Heart left ventricle (tissue), 13 donors: ENCODE measurements around the gene PARPBP.

Source experiments
- POLR2A ChIP-seq, 2 donors: fragments of 450-650 bp; IDR thresholded peaks; one replicate each; pipeline ENCODE4 v1.6.1; 2017; ENCODE audit warnings: antibody characterized with exemption in 2 of 2, mild to moderate bottlenecking in 2 of 2, moderate library complexity in 2 of 2
- TF ChIP-seq, protein P1 (sequence below), 12 donors: fragments of 200-600 bp; sonication (generic) in 4 of 12; IDR thresholded peaks; one replicate each; pipeline versions ENCODE4 v1.5.0 to v1.8.0; 2018 to 2022; ENCODE audit warnings: antibody characterized with exemption in 12 of 12, mild to moderate bottlenecking in 5 of 12
- donor health status: ischemic (EF 13 %, LVEDD 7.1; RV severe dilation, severe dysfunction).
- donor health status: DM: no; HTN: yes; CAD: no.
- donor health status: DM: no; HTN: no; CAD: no.
- donor health status: ischemic (EF 25% LVEDD 6.9; RV normal size, moderate dysfunction).
- donor health status: ischemic (EF 25% LVEDD 5.7; RV mildly dilated, moderate dysfunction).
- donor health status: ischemic (EF 35%, LVEDD 5.7; RV mildly dilated, moderate dysfunction).
- donor health status: nonischemic (EF 11% LVEDD 7.7; RV severe dilation, severe dysfunction).
- donor health status: DM: yes; HTN: yes; CAD: no.
- donor health status: PGD.
- donor health status: ischemic (EF 29% LVEDD 5.4; RV normal size, mild dysfunction).
- donor health status: nonischemic (EF 23%, LVEDD 6.1; RV moderate dilation, normal function).

GRCh38 chr12:102232036-102232435, 112.1 kb downstream of the PARPBP start:
- no peak for TF ChIP-seq POLR2A (IDR thresholded peaks at IDR 0.05)
- TF ChIP-seq, protein P1, sequence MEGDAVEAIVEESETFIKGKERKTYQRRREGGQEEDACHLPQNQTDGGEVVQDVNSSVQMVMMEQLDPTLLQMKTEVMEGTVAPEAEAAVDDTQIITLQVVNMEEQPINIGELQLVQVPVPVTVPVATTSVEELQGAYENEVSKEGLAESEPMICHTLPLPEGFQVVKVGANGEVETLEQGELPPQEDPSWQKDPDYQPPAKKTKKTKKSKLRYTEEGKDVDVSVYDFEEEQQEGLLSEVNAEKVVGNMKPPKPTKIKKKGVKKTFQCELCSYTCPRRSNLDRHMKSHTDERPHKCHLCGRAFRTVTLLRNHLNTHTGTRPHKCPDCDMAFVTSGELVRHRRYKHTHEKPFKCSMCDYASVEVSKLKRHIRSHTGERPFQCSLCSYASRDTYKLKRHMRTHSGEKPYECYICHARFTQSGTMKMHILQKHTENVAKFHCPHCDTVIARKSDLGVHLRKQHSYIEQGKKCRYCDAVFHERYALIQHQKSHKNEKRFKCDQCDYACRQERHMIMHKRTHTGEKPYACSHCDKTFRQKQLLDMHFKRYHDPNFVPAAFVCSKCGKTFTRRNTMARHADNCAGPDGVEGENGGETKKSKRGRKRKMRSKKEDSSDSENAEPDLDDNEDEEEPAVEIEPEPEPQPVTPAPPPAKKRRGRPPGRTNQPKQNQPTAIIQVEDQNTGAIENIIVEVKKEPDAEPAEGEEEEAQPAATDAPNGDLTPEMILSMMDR (IDR thresholded peaks at IDR 0.05) = no peak
